IMR-90 (cell line): ENCODE data around the gene POU2F2. TPM values are rescaled to one million over a fixed set of nuclear protein-coding genes. Genes with fewer than 3 reads are reported as not detected.
A peak's percentile ranks its signal among the peaks of the same experiment; 100 is the strongest.

ENCODE experiments used
- ATAC-seq: fragments of 200-7000 bp; cut with Tn5 transposase; 2 replicates; pipeline ENCODE4 v1.9.1; 2020; ENCODE audit warnings: low read depth, mild to moderate bottlenecking, moderate library complexity
- BruUV-seq: library from RNA; stranded (reverse); fragments of 400-500 nt; replicated peaks from 2 replicates; lab custom pipeline; 2021; lab: Mats Ljungman, UMichigan
- CTCF ChIA-PET: fragments of 300-600 bp; formaldehyde crosslinking; extraction: SDS; loops from one replicate; lab custom pipeline; 2021; ENCODE audit warnings: antibody characterized with exemption; lab: Yijun Ruan, JAX
- POLR2A ChIA-PET: fragments of 300-600 bp; sonication (Branson Sonifier 250); formaldehyde crosslinking; loops from one replicate; lab custom pipeline; 2022; ENCODE audit warnings: antibody characterized with exemption; ENCODE audit not compliant: unreplicated experiment; lab: Charles Lee
- DNase-seq: peaks from one replicate; pipeline ENCODE4 v3.0.0; 2013
- H2AFZ ChIP-seq: replicated peaks from 2 replicates; pipeline ENCODE3; 2013; ENCODE audit warnings: low read length, mild to moderate bottlenecking; ENCODE audit not compliant: poor library complexity
- H2AK5ac ChIP-seq: 2 replicates; pipeline ENCODE4 v1.6.1; 2013; ENCODE audit warnings: low read depth, low read length, inconsistent platforms
- H2AK9ac ChIP-seq: replicated peaks from 2 replicates; pipeline ENCODE3; 2013; ENCODE audit warnings: mild to moderate bottlenecking, low read depth, low read length, moderate library complexity; ENCODE audit not compliant: poor library complexity
- H2BK120ac ChIP-seq: 2 replicates; pipeline ENCODE4 v1.6.1; 2013; ENCODE audit warnings: low read depth, low read length, inconsistent platforms
- H2BK15ac ChIP-seq: 3 replicates; pipeline ENCODE4 v1.6.1; 2013; ENCODE audit warnings: low read depth, low read length, inconsistent platforms
- H2BK20ac ChIP-seq: 2 replicates; pipeline ENCODE4 v1.6.1; 2013; ENCODE audit warnings: low read depth, mild to moderate bottlenecking, inconsistent platforms, low read length, moderate library complexity
- H2BK5ac ChIP-seq: 2 replicates; pipeline ENCODE4 v1.6.1; 2013; ENCODE audit warnings: mild to moderate bottlenecking, low read depth, low read length, inconsistent platforms; ENCODE audit not compliant: poor library complexity, severe bottlenecking
- H3K14ac ChIP-seq: replicated peaks from 2 replicates; pipeline ENCODE4 v1.6.1; 2013; ENCODE audit warnings: low read depth, low read length, inconsistent platforms
- H3K18ac ChIP-seq: 2 replicates; pipeline ENCODE4 v1.6.1; 2013; ENCODE audit warnings: low read depth, low read length, control low read depth
- H3K23ac ChIP-seq: 2 replicates; pipeline ENCODE4 v1.6.1; 2013; ENCODE audit warnings: low read depth, low read length, inconsistent platforms
- H3K27ac ChIP-seq: 2 replicates; pipeline ENCODE4 v1.5.1; 2013; ENCODE audit warnings: mild to moderate bottlenecking, control low read depth, low read length; ENCODE audit not compliant: insufficient read depth
- H3K27me3 ChIP-seq: 2 replicates; pipeline ENCODE4 v1.6.1; 2013; ENCODE audit warnings: low read length; ENCODE audit not compliant: control insufficient read depth, insufficient read depth
- H3K36me3 ChIP-seq: 2 replicates; pipeline ENCODE4 v1.6.1; 2013; ENCODE audit warnings: low read length, mixed read lengths; ENCODE audit not compliant: control insufficient read depth, insufficient read depth
- H3K4ac ChIP-seq: 2 replicates; pipeline ENCODE4 v1.6.1; 2013; ENCODE audit warnings: low read depth, low read length, inconsistent platforms
- H3K4me1 ChIP-seq: 2 replicates; pipeline ENCODE4 v1.6.1; 2013; ENCODE audit warnings: low read length, mixed read lengths; ENCODE audit not compliant: control insufficient read depth, insufficient read depth
- H3K4me2 ChIP-seq: 2 replicates; pipeline ENCODE4 v1.6.1; 2013; ENCODE audit warnings: low read depth, mild to moderate bottlenecking, control low read depth, low read length, moderate library complexity
- H3K4me3 ChIP-seq: 2 replicates; pipeline ENCODE4 v1.5.1; 2013; ENCODE audit warnings: low read depth, mild to moderate bottlenecking, control low read depth, low read length, moderate library complexity; ENCODE audit not compliant: insufficient read depth
- H3K56ac ChIP-seq: 2 replicates; pipeline ENCODE4 v1.6.1; 2013; ENCODE audit warnings: low read length, inconsistent platforms; ENCODE audit not compliant: insufficient read depth; ENCODE audit errors: extremely low read depth
- H3K79me1 ChIP-seq, 2 experiments: 2 replicates each; pipeline ENCODE4 v1.6.1; 2013; ENCODE audit warnings: low read length in 2 of 2, inconsistent platforms in 1 of 2, low read depth in 1 of 2
- H3K9ac ChIP-seq: 2 replicates; pipeline ENCODE4 v1.6.1; 2013; ENCODE audit warnings: low read depth, low read length, control low read depth
- H3K9me1 ChIP-seq: 2 replicates; pipeline ENCODE4 v1.6.1; 2013; ENCODE audit warnings: low read length, inconsistent platforms; ENCODE audit not compliant: insufficient read depth
- H3K9me3 ChIP-seq: 2 replicates; pipeline ENCODE4 v1.6.1; 2013; ENCODE audit warnings: low read length; ENCODE audit not compliant: control insufficient read depth, insufficient read depth
- H4K20me1 ChIP-seq: 2 replicates; pipeline ENCODE4 v1.6.1; 2013; ENCODE audit warnings: low read length, inconsistent platforms; ENCODE audit not compliant: insufficient read depth
- H4K5ac ChIP-seq: 2 replicates; pipeline ENCODE4 v1.6.1; 2013; ENCODE audit warnings: mild to moderate bottlenecking, low read depth, low read length, control low read depth
- H4K8ac ChIP-seq, 2 experiments: 2 replicates each; pipeline ENCODE4 v1.6.1; 2013; ENCODE audit warnings: low read depth in 2 of 2, low read length in 2 of 2, control low read depth in 1 of 2, inconsistent platforms in 1 of 2
- H4K91ac ChIP-seq: 2 replicates; pipeline ENCODE4 v1.6.1; 2013; ENCODE audit warnings: low read depth, low read length, inconsistent platforms; ENCODE audit not compliant: insufficient read depth
- BHLHE40 ChIP-seq: fragments of 150-350 bp; IDR thresholded peaks from 2 replicates; pipeline ENCODE4 v1.6.1; 2016; ENCODE audit warnings: mild to moderate bottlenecking, low read depth, low read length
- CEBPB ChIP-seq: IDR thresholded peaks from 2 replicates; pipeline ENCODE4 v1.6.1; 2012; ENCODE audit warnings: low read depth, low read length, improper control_type of control experiment
- CTCF ChIP-seq: conservative IDR thresholded peaks from 2 replicates; pipeline ENCODE4 v1.5.1; 2012; ENCODE audit warnings: mild to moderate bottlenecking, low read depth, low read length, improper control_type of control experiment
- ELK1 ChIP-seq: fragments of 150-350 bp; IDR thresholded peaks from 2 replicates; pipeline ENCODE4 v1.6.1; 2016; ENCODE audit warnings: low read depth, mild to moderate bottlenecking, low read length, moderate library complexity, borderline replicate concordance
- FOS ChIP-seq: fragments of 150-350 bp; IDR thresholded peaks from 2 replicates; pipeline ENCODE4 v1.6.1; 2016; ENCODE audit warnings: low read depth, low read length
- MAZ ChIP-seq: IDR thresholded peaks from 2 replicates; pipeline ENCODE4 v1.6.1; 2012; ENCODE audit warnings: low read depth, mild to moderate bottlenecking, low read length, improper control_type of control experiment, moderate library complexity, borderline replicate concordance
- MXI1 ChIP-seq: IDR thresholded peaks from 2 replicates; pipeline ENCODE4 v1.6.1; 2012; ENCODE audit warnings: low read depth, mild to moderate bottlenecking, low read length, moderate library complexity, borderline replicate concordance
- NFE2L2 ChIP-seq: fragments of 150-350 bp; IDR thresholded peaks from 2 replicates; pipeline ENCODE4 v1.6.1; 2016; ENCODE audit warnings: low read depth, mild to moderate bottlenecking, low read length
- POLR2A ChIP-seq: IDR thresholded peaks from 2 replicates; pipeline ENCODE4 v1.6.1; 2012; ENCODE audit warnings: mild to moderate bottlenecking, low read depth, low read length
- RAD21 ChIP-seq: IDR thresholded peaks from 2 replicates; pipeline ENCODE4 v1.6.1; 2012; ENCODE audit warnings: low read length, improper control_type of control experiment
- RCOR1 ChIP-seq: IDR thresholded peaks from 2 replicates; pipeline ENCODE4 v1.6.1; 2012; ENCODE audit warnings: mild to moderate bottlenecking, low read length, improper control_type of control experiment; ENCODE audit not compliant: insufficient replicate concordance
- RFX5 ChIP-seq: IDR thresholded peaks from 2 replicates; pipeline ENCODE4 v1.8.0; 2012; ENCODE audit warnings: low read depth, mild to moderate bottlenecking, low read length, moderate library complexity
- WGBS, 2 experiments: methylation state at CpG; one replicate each; pipeline versions ENCODE4 v1.1.5 to v1.1.7; 2013; ENCODE audit warnings: missing lambda C conversion rate in 2 of 2; ENCODE audit not compliant: insufficient read length in 1 of 2; ENCODE audit errors: extremely low coverage in 2 of 2; 5-methylcytosine and 5-hydroxymethylcytosine counted together
- dilution Hi-C: fragments of 300-500 bp; cut with HindIII; formaldehyde crosslinking; loops from one replicate; pipeline ENCODE4 v1.14.3; 2018; ENCODE audit warnings: low sequenced_read_pairs; ENCODE audit not compliant: unreplicated experiment
- in situ Hi-C: fragments of 300-500 bp; cut with MboI; formaldehyde crosslinking; loops from 3 replicates; pipeline ENCODE4 v1.14.3; 2019; ENCODE audit warnings: low sequenced_read_pairs, inconsistent platforms, mixed read lengths
- intact Hi-C: fragments of 100-400 bp; cut with micrococcal nuclease; formaldehyde crosslinking; loops from 2 replicates; pipeline ENCODE4 v1.10.0; 2022
- polyA plus RNA-seq, 3 experiments: library from polyadenylated mRNA; depleted of rRNA; stranded (reverse); fragments of >200 nt; gene quantifications; 2 replicates each; pipeline ENCODE4 v1.2.3, GENCODE V29; 2012; ENCODE audit warnings: low replicate concordance in 1 of 3
- total RNA-seq: library from RNA; depleted of rRNA; stranded (reverse); fragments of >200 nt; gene quantifications from 2 replicates; pipeline ENCODE4 v1.2.3, GENCODE V29; 2012

Gene POU2F2
- total and polyA plus RNA-seq, 2 of the 4 experiments (the other 2 are of a cell fraction) = 0.54 to 5.0 TPM

GRCh38 chr19:42120276-42120980 is 11.8 kb downstream of the POU2F2 start:
- POLR2A ChIA-PET = interaction anchor here (0.5 to 0.6 kb wide), 2 partner anchors 106 to 115 kb away, joined by 4 to 6 read pairs; no protein-coding TSS in a partner anchor

More at GRCh38 chr19:42120276-42120980, 11.8 kb downstream of the POU2F2 start:
- peak overlapping the region; percentile 86 for H2AFZ ChIP-seq
- peak overlapping the region; percentile 30; the same call in 1 of the 2 replicates for H3K18ac ChIP-seq
- peak overlapping the region; percentile 90 for H2AK9ac ChIP-seq
- H3K4me1 ChIP-seq = peaks cover 15% of the 10 kb centered on the region
- peak overlapping the region; percentile 89 for H2BK5ac ChIP-seq
- peaks cover 30% of the 10 kb centered on the region for H3K9me1 ChIP-seq
- DNase-seq = no peak
- dilution Hi-C loops = no loop called here
- H3K27ac ChIP-seq = no peak overlapping the region; the same call in 1 of the 2 replicates
- no peak for TF ChIP-seq MAZ
- no peak for TF ChIP-seq RCOR1
- no peak for TF ChIP-seq CEBPB
- no peak for TF ChIP-seq BHLHE40
- no peak for TF ChIP-seq ELK1
- TF ChIP-seq FOS = no peak
- no peak for TF ChIP-seq RFX5
- no peak for TF ChIP-seq POLR2A
- TF ChIP-seq CTCF = no peak
- no peak for TF ChIP-seq NFE2L2
- TF ChIP-seq MXI1 = no peak
- no peak for TF ChIP-seq RAD21
- no peak for ATAC-seq
- intact Hi-C loops = no loop called here
- peak overlapping the region; percentile 97 to 98 for H4K8ac ChIP-seq
- H4K20me1 ChIP-seq = no peaks in the 10 kb centered on the region
- H4K91ac ChIP-seq = peak overlapping the region; percentile 99
- H3K56ac ChIP-seq = no peak overlapping the region
- peak overlapping the region; percentile 99 for H2AK5ac ChIP-seq
- H3K9me3 ChIP-seq = no peaks in the 10 kb centered on the region
- peak overlapping the region; percentile 100 for H2BK15ac ChIP-seq
- H3K23ac ChIP-seq = peak overlapping the region; percentile 98
- H3K36me3 ChIP-seq = no peaks in the 10 kb centered on the region
- H3K79me1 ChIP-seq = peaks cover 3 to 40% of the 10 kb centered on the region in 2 experiments; a peak in 3 of 4 replicates
- H2BK20ac ChIP-seq = peak overlapping the region; percentile 99
- H3K9ac ChIP-seq = peak overlapping the region; percentile 16; the same call in 1 of the 2 replicates
- H3K4me2 ChIP-seq = no peak overlapping the region
- in situ Hi-C loops = no loop called here
- 88% methylated on average over 3 of the region's 10 CpGs; no CpG with 5 or more reads in 1 of the 2 experiments for WGBS, 2 experiments
- BruUV-seq = no TSS peak
- H2BK120ac ChIP-seq = peak overlapping the region; percentile 98
- H3K27me3 ChIP-seq = no peaks in the 10 kb centered on the region
- H3K4ac ChIP-seq = peak overlapping the region; percentile 98
- peak overlapping the region; percentile 40; the same call in 1 of the 2 replicates for H4K5ac ChIP-seq
- H3K4me3 ChIP-seq = no peak overlapping the region
- peak overlapping the region; percentile 100 for H3K14ac ChIP-seq
- CTCF ChIA-PET = no interaction called here
